HepG2 (cell line): ENCODE data around the gene MEX3A. TPM values are rescaled to one million over a fixed set of nuclear protein-coding genes. Genes with fewer than 3 reads are reported as not detected.

Experiments used
- BRD4 ChIP-seq: sonication (generic); formaldehyde crosslinking; IDR thresholded peaks from 2 replicates; pipeline ENCODE4 v1.4.0; 2020; ENCODE audit warnings: missing genetic modification reagents
- CBX1 ChIP-seq: IDR thresholded peaks from one replicate; pipeline ENCODE4 v1.6.1; 2016; ENCODE audit warnings: antibody characterized with exemption, low read depth
- CREB1 ChIP-seq, 2 experiments: fragments of 450-650 bp in 1 of 2; IDR thresholded peaks; 2 replicates each; pipeline ENCODE4 v1.6.1; 2016 to 2017; ENCODE audit warnings: control low read depth in 1 of 2, mild to moderate bottlenecking in 1 of 2, missing compliant biosample characterization in 1 of 2, missing genetic modification characterization in 1 of 2
- EEA1 ChIP-seq: sonication (generic); formaldehyde crosslinking; IDR thresholded peaks from 2 replicates; pipeline ENCODE4 v1.5.1; 2020; ENCODE audit warnings: mild to moderate bottlenecking, missing genetic modification reagents, borderline replicate concordance
- FOXK1 ChIP-seq: sonication (generic); formaldehyde crosslinking; IDR thresholded peaks from 2 replicates; pipeline ENCODE4 v1.4.0; 2020; ENCODE audit warnings: low read depth, missing genetic modification reagents, borderline replicate concordance
- FOXM1 ChIP-seq: sonication (generic); formaldehyde crosslinking; IDR thresholded peaks from 2 replicates; pipeline ENCODE4 v1.5.0; 2020; ENCODE audit warnings: missing genetic modification reagents
- GTF2F1 ChIP-seq: fragments of 150-350 bp; IDR thresholded peaks from 2 replicates; pipeline ENCODE4 v1.6.1; 2014; ENCODE audit warnings: low read length
- GTF3A ChIP-seq: sonication (generic); formaldehyde crosslinking; conservative IDR thresholded peaks from 2 replicates; pipeline ENCODE4 v1.4.0; 2020; ENCODE audit warnings: mild to moderate bottlenecking, missing genetic modification reagents
- HDAC6 ChIP-seq: fragments of 200-600 bp; sonication (generic); IDR thresholded peaks from 2 replicates; pipeline ENCODE4 v1.7.0; 2017; ENCODE audit warnings: mild to moderate bottlenecking, antibody characterized with exemption, low read length, low read depth
- HMGA1 ChIP-seq: sonication (generic); formaldehyde crosslinking; conservative IDR thresholded peaks from 2 replicates; pipeline ENCODE4 v1.4.0; 2020; ENCODE audit warnings: missing genetic modification reagents
- HNF1B ChIP-seq: sonication (generic); formaldehyde crosslinking; IDR thresholded peaks from 2 replicates; pipeline ENCODE4 v1.5.1; 2020; ENCODE audit warnings: mild to moderate bottlenecking, moderate library complexity, missing genetic modification reagents
- HOMEZ ChIP-seq: IDR thresholded peaks from 2 replicates; pipeline ENCODE4 v1.6.1; 2016; ENCODE audit warnings: low read depth
- MED1 ChIP-seq: sonication (generic); formaldehyde crosslinking; IDR thresholded peaks from 2 replicates; pipeline ENCODE4 v1.4.0; 2020; ENCODE audit warnings: missing genetic modification reagents
- MTF2 ChIP-seq: sonication (generic); formaldehyde crosslinking; IDR thresholded peaks from 2 replicates; pipeline ENCODE4 v1.5.0; 2020; ENCODE audit warnings: missing genetic modification reagents, borderline replicate concordance
- MYPOP ChIP-seq: sonication (generic); formaldehyde crosslinking; IDR thresholded peaks from 2 replicates; pipeline ENCODE4 v1.8.1; 2023; ENCODE audit warnings: mild to moderate bottlenecking, moderate library complexity, missing genetic modification reagents
- NR1H2 ChIP-seq: sonication (generic); formaldehyde crosslinking; IDR thresholded peaks from 2 replicates; pipeline ENCODE4 v1.8.1; 2022; ENCODE audit warnings: low read depth, missing genetic modification reagents, borderline replicate concordance
- NR2C2 ChIP-seq: sonication (generic); formaldehyde crosslinking; IDR thresholded peaks from 2 replicates; pipeline ENCODE4 v1.4.0; 2020; ENCODE audit warnings: missing genetic modification reagents, mild to moderate bottlenecking, moderate library complexity, borderline replicate concordance
- NR3C1 ChIP-seq: sonication (generic); formaldehyde crosslinking; IDR thresholded peaks from 2 replicates; pipeline ENCODE4 v1.4.0; 2020; ENCODE audit warnings: missing genetic modification reagents
- SMARCC2 ChIP-seq: fragments of 450-650 bp; IDR thresholded peaks from 2 replicates; pipeline ENCODE4 v1.6.1; 2017; ENCODE audit warnings: antibody characterized with exemption, mild to moderate bottlenecking
- TOE1 ChIP-seq: sonication (generic); formaldehyde crosslinking; IDR thresholded peaks from 2 replicates; pipeline ENCODE4 v1.4.0; 2020; ENCODE audit warnings: mild to moderate bottlenecking, missing genetic modification reagents
- XRCC5 ChIP-seq: fragments of 200-400 bp; formaldehyde crosslinking; optimal IDR thresholded peaks from 2 replicates; pipeline ENCODE3; 2017; ENCODE audit warnings: mild to moderate bottlenecking, low read length
- ZBTB1 ChIP-seq: sonication (generic); formaldehyde crosslinking; IDR thresholded peaks from 2 replicates; pipeline ENCODE4 v1.4.0; 2020; ENCODE audit warnings: missing genetic modification reagents, borderline replicate concordance
- ZFY ChIP-seq: sonication (generic); formaldehyde crosslinking; IDR thresholded peaks from 2 replicates; pipeline ENCODE4 v1.4.0; 2020; ENCODE audit warnings: missing genetic modification reagents
- ZNF207 ChIP-seq: fragments of 450-650 bp; IDR thresholded peaks from 2 replicates; pipeline ENCODE4 v1.6.1; 2016; ENCODE audit warnings: antibody characterized with exemption, borderline replicate concordance
- ZNF430 ChIP-seq: sonication (generic); formaldehyde crosslinking; IDR thresholded peaks from 2 replicates; pipeline ENCODE4 v1.9.0; 2021; ENCODE audit warnings: mild to moderate bottlenecking, missing genetic modification reagents
- ZNF607 ChIP-seq: sonication (generic); formaldehyde crosslinking; IDR thresholded peaks from 2 replicates; pipeline ENCODE4 v1.5.1; 2020; ENCODE audit warnings: missing genetic modification reagents, mild to moderate bottlenecking, borderline replicate concordance
- ZNF644 ChIP-seq: IDR thresholded peaks from 2 replicates; pipeline ENCODE4 v1.6.1; 2016; ENCODE audit warnings: low read depth
- ZNF768 ChIP-seq: sonication (generic); formaldehyde crosslinking; IDR thresholded peaks from 2 replicates; pipeline ENCODE4 v1.4.0; 2020; ENCODE audit warnings: missing genetic modification reagents
- polyA plus RNA-seq, 8 experiments: library from polyadenylated mRNA; depleted of rRNA in 3 of 8; stranded (reverse) in 7 of 8; unstranded in 1 of 8; fragments of >200 nt; fragmentation: Illumina TruSeq in 4 of 8; extraction: Trizol in 4 of 8; gene quantifications; 2 replicates each; pipeline versions ENCODE4 v1.2.1 to v1.2.3, GENCODE V29; 2011 to 2016; ENCODE audit warnings: low read depth in 4 of 8, missing spikeins in 1 of 8, mixed read lengths in 1 of 8; ENCODE audit not compliant: insufficient read depth in 1 of 8
- total RNA-seq, 5 experiments: library from RNA; depleted of rRNA; stranded (reverse); fragments of >200 nt; fragmentation: Illumina TruSeq; extraction: Trizol; gene quantifications; 2 replicates each; pipeline ENCODE4 v1.2.3, GENCODE V29; 2016; ENCODE audit warnings: low read depth in 1 of 5

The MEX3A gene
- total and polyA plus RNA-seq, 2 of the 13 experiments (the other 11 are each of a cell fraction or from before 2014, with no cell fraction given): 7.6 to 9.1 TPM

- no peak for TF ChIP-seq ZNF207
- TF ChIP-seq GTF2F1: no peak
- no peak for TF ChIP-seq ZBTB1 (CRISPR knock-in tag)
- no peak for TF ChIP-seq HOMEZ (CRISPR knock-in tag)
- no peak for TF ChIP-seq CREB1 (IDR thresholded peaks at IDR 0.05)
- TF ChIP-seq CREB1 (CRISPR knock-in tag; IDR thresholded peaks at IDR 0.05): no peak
- no peak for TF ChIP-seq TOE1 (CRISPR knock-in tag)
- no peak for TF ChIP-seq NR3C1
- TF ChIP-seq HMGA1 (CRISPR knock-in tag): no peak
- TF ChIP-seq ZFY (CRISPR knock-in tag): no peak
- no peak for TF ChIP-seq ZNF607
- TF ChIP-seq ZNF430 (CRISPR knock-in tag): no peak
- no peak for TF ChIP-seq MYPOP
- TF ChIP-seq NR2C2 (CRISPR knock-in tag): no peak
- no peak for TF ChIP-seq HNF1B (CRISPR knock-in tag)
- TF ChIP-seq BRD4 (CRISPR knock-in tag): no peak
- TF ChIP-seq ZNF644 (CRISPR knock-in tag): no peak
- no peak for TF ChIP-seq EEA1 (CRISPR knock-in tag)
- TF ChIP-seq MTF2: 0 out of 2 replicates have a peak, but pooled peaks have one; percentile 31
- TF ChIP-seq MED1 (CRISPR knock-in tag): peak; percentile 41; the same call in 1 of the 2 replicates
- TF ChIP-seq ZNF768: peak; percentile 69; the same call in 1 of the 2 replicates
- TF ChIP-seq FOXK1 (CRISPR knock-in tag): no peak
- TF ChIP-seq CBX1: no peak
- TF ChIP-seq XRCC5: no peak
- TF ChIP-seq SMARCC2: no peak
- no peak for TF ChIP-seq NR1H2 (CRISPR knock-in tag)
- no peak for TF ChIP-seq FOXM1 (CRISPR knock-in tag)
- TF ChIP-seq GTF3A (CRISPR knock-in tag): no peak
- no peak for TF ChIP-seq HDAC6
These were observed 29.1 kb downstream of the MEX3A start (continued) for GRCh38 chr1:156052862-156053767.
